ENCODE measurements around the gene KRT3.

DNA sequence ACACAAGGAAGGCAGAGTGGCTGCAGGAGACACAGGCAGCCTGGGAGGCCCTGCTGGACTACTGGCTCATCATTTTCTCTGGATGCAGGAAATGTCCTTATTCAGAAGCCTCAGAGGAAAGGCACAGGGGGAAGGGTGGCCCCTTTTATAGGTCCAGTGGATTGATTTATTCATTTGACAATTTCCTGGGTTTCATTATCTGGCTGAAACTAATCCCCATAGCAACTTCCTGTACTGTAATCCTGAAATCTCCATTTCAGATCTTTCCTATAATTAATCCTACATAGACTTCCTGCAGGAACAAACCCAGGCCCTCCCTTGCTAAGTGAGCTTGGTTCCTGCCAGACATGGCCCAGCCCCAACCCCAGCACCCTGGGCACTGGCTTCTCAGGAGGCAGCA, 41.8 kb downstream of the KRT3 start:
- TF ChIP-seq SP1 (IDR thresholded peaks at IDR 0.05; ENCODE audit: low read depth) (no peak), EGR1 (IDR thresholded peaks at IDR 0.05; ENCODE audit: low read depth) (no peak), SIN3A (IDR thresholded peaks at IDR 0.05; ENCODE audit: low read depth) (no peak), FOSL1 (IDR thresholded peaks at IDR 0.05; ENCODE audit: low read depth) (no peak), CBX3 (IDR thresholded peaks at IDR 0.05; ENCODE audit: low read depth) (no peak), POLR2AphosphoS5 (IDR thresholded peaks at IDR 0.05; ENCODE audit: low read depth, low read length) (no peak), ZFX (IDR thresholded peaks at IDR 0.05) (no peak), EZH2 (IDR thresholded peaks at IDR 0.05) (no peak), YY1 (IDR thresholded peaks at IDR 0.05; ENCODE audit: extremely low read depth, insufficient replicate concordance, low read depth, low read length) (no peak), POLR2A (IDR thresholded peaks at IDR 0.05; ENCODE audit: borderline replicate concordance, extremely low read depth, insufficient read depth, insufficient read length) (no peak), CEBPB (IDR thresholded peaks at IDR 0.05; ENCODE audit: low read depth) (no peak), SRF (IDR thresholded peaks at IDR 0.05; ENCODE audit: low read depth) (no peak)
- TF ChIP-seq, protein P1, sequence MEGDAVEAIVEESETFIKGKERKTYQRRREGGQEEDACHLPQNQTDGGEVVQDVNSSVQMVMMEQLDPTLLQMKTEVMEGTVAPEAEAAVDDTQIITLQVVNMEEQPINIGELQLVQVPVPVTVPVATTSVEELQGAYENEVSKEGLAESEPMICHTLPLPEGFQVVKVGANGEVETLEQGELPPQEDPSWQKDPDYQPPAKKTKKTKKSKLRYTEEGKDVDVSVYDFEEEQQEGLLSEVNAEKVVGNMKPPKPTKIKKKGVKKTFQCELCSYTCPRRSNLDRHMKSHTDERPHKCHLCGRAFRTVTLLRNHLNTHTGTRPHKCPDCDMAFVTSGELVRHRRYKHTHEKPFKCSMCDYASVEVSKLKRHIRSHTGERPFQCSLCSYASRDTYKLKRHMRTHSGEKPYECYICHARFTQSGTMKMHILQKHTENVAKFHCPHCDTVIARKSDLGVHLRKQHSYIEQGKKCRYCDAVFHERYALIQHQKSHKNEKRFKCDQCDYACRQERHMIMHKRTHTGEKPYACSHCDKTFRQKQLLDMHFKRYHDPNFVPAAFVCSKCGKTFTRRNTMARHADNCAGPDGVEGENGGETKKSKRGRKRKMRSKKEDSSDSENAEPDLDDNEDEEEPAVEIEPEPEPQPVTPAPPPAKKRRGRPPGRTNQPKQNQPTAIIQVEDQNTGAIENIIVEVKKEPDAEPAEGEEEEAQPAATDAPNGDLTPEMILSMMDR (IDR thresholded peaks at IDR 0.05 in 2 of 3, conservative IDR thresholded peaks at IDR 0.05 in 1 of 3; ENCODE audit: borderline replicate concordance in 1 of 3, insufficient read depth in 1 of 3, low read depth in 2 of 3, low read length in 2 of 3), result no peak

Measured in HCT116 (cell line).